NCI-H69 (cell line): ENCODE measurements around the gene IL31.

Source experiments
- DNase-seq: peaks from one replicate; lab custom pipeline; 2025; lab: John Stamatoyannopoulos, UW

Gene IL31

DNA sequence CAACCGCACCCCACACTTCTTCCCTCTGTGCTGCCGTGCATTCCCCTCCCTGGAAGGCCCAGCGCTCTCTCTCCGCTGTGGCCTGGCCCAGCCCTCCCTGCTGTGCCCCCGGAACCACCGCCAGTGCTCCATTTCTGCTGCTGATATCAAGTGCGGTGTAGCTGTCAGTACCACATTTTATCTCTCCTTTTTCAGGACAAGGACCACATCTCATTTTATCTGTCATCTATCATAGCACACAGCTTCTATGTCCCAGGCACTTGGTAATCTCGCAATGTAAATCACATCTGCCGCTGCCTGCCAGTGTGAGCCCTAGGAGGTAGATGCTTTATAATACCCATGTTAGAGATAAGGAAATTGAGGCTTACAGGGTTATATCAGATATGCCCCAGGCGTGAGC lies 18.3 kb downstream of the IL31 start:
- no peak for DNase-seq

GRCh38 chr12:122152754-122153153 lies 21.3 kb downstream of the IL31 start:
- DNase-seq = no peak

DNA sequence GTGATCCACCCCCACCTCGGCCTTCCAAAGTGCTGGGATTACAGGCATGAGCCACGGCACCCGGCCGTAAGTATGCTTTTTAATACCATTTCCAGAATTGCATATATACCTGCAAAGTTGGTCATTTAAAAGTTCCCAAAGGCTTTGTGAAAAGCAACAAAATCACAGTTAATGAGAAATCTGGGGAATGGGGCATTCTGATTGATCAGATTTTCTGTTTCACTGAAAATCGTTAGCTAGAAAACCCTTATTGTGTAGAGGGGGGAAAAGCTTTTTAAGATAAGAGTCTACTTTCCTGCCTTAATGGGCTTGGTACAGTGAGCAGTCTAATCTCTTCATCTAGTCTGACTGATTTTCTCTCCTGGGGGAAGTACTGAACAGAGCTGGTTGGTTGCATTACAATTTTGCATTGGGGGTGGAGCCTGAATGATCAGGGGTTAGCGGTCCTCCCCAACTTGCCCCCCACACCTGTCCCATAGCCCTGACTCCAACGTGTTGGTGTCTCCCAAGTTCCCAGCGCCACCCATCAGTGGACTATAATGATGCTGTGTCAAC lies 23.8 kb downstream of the IL31 start:
- no peak for DNase-seq

DNA sequence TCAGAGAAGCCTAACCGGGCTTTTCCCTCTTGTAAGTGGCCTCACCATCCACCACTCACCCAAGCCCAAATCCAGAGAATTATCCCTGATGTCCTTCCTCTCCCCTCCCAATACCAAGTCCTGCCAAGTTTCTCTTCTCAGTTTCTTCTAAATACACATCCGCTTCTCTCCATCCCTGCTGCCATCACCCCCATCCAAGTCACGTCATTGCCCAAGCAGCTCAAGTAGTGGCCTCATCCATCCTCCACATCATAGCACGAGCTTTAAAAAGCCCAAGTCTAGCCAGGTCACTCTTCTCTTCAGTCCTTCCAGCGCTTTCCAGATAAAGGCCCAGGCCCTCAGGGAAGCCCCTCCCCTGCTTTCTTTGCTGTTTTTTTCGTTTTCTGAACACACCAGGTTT lies 25.4 kb downstream of the IL31 start:
- no peak for DNase-seq

DNA sequence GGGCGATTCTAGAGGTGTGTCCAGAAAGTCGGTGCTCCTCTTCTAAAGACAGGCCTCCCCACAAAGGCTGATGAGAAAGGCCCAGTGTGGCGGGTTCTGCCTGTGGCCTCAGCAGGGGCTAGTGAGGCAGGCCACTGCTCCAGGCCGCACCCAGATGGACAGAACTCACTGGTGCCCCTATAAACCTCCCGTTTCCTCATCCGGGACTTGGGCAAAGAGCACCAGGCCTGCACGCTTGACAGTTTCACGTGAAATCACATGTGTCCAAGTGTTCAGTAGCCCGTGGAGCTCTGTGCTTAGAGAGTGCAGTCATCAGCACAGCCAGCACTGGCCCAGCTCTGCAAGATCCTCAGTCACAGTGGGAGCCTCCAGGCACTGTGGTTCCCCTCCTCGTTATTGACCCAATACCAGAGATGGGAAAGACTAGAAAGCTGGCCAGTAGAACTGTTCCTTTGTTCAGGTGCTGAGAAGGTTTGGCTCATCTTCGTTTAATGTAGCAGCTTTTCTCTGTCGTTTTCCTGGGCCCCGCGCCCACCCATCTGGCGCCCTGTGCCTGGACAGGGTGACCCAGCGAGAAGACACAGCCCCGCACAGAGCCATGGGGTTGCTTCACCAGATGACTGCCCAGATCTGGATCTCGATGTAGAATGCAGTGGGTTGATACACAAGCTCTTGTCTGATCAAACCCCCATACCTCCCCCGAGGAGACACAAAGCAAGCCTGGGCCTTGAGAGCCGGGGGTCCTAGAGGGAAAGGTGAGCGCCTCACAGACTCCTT lies 26.3 kb downstream of the IL31 start:
- no peak for DNase-seq

- no peak for DNase-seq
These were observed 28.3 kb downstream of the IL31 start for GRCh38 chr12:122145505-122146330.

GRCh38 chr12:122144885-122145284 lies 29.1 kb downstream of the IL31 start:
- no peak for DNase-seq

DNA sequence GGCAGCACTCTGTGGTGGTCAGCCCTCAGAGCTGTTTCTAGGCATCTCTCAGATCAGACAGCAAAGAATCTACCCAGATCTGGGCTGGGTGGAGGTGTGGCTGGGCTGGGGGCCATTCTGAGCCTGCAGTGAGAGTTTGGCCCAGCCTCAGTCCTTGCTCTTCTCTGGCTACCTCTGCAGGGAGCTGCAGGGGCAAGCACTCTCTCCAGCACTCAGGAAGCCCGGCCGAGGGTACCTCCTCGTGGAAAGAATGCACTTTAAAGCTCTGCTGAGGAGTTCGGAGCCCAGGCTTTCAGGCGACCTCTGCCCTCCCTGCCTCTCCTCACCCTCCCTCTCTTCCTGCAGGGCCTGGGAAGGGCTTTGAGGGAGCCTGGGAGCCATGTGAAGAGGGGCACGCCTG lies 31.2 kb downstream of the IL31 start:
- DNase-seq = no peak

GRCh38 chr12:122141911-122142725 lies 31.9 kb downstream of the IL31 start:
- no peak for DNase-seq

DNA sequence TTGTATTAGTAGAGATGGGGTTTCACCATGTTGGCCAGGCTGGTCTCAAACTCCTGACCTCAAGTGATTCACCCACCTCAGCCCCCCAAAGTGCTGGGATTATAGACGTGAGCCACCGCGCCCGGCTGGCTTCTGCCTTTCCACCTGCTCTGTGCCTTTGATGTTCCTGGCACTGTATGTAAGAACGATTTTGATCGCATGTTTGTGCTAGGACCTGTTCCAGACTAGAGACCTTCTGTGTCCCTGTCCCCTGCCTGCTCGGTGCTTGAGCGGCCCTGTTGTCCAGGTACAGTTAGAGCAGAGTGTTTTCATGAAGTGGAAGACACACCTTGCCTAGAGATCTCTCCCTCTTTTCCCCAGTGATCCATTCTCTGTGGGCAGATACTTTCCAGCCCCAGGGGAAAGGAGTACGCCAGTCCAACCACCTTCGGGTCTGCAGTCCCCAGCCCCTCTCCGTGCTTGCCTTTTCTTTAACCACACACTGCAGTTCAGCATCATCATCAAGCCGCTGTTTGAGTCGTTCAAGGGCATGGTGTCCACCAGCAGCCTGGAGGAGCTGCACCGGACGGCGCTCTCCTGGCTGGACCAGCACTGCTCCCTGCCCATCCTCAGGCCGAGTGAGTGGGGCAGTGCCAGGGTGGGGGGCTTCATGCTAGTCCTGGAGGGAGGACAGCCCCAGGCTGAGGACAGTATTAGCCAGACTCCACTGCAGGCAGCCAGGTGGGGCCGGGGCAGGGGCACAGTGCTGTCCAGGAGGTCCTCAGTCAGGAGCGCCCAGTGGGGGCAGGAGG lies 33.4 kb downstream of the IL31 start:
- DNase-seq = no peak

GRCh38 chr12:122139941-122140340 lies 34.1 kb downstream of the IL31 start:
- DNase-seq = no peak

- DNase-seq = no peak
These were observed 34.8 kb downstream of the IL31 start for GRCh38 chr12:122139266-122139665.

GRCh38 chr12:122138616-122139015 lies 35.4 kb downstream of the IL31 start:
- no peak for DNase-seq

- DNase-seq = no peak
These were observed 35.8 kb downstream of the IL31 start for GRCh38 chr12:122138181-122138580.

GRCh38 chr12:122137681-122138080 lies 36.3 kb downstream of the IL31 start:
- DNase-seq = peak; percentile 30

- no peak for DNase-seq
These were observed 36.8 kb downstream of the IL31 start for GRCh38 chr12:122137229-122137628.

DNA sequence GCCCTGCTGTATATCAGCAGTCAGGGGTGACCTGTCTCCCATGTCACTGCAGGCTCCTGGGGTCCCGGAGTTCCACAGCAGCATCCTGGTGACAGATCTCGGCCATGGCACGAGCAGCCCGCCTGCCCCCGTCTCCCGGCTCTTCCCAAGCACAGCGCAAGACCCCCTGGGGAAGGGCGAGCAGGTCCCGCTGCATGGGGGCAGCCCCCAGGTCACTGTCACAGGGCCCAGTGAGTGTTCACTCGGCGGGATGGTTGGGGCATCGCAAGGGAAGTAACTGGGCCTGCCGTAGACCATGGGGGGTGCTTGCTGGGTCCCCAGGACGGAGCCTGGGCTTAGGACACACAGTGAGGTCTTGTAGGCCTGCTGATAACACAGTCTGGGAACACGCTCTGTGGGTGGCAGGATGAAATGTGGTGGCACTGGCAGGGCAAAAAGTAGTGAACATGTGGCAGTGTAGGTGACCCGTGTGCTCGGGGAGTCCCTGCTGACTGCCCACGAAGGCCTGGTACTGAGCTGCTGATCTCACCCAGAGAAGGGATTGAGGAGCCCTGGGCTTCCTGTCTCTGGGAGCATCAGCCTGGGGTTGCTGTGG lies 38.5 kb downstream of the IL31 start:
- DNase-seq = no peak

DNA sequence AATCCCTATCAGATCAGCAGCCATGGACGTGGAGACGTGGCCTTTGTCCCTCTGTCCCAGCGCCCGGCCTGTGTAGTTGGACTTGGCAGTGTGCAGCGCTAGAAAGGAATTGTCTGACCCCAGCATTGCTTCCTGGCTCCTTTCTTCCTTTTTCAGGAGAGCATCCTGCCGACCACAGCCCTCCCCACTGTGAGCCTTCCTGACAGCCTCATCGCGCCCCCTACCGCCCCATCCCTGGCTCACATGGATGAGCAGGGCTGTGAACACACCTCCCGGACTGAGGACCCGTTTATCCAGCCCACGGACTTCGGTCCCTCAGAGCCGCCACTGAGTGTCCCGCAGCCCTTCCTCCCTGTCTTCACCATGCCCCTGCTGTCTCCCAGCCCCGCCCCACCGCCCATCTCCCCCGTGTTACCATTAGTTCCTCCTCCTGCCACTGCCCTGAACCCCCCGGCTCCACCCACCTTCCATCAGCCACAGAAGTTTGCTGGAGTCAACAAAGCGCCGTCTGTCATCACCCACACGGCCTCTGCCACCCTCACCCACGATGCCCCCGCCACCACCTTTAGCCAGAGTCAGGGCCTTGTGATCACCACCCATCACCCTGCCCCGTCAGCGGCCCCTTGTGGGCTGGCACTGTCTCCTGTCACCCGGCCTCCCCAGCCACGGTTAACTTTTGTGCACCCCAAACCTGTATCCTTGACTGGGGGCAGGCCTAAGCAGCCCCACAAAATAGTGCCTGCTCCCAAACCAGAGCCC lies 40.6 kb downstream of the IL31 start:
- no peak for DNase-seq

GRCh38 chr12:122130150-122130549 lies 43.9 kb downstream of the IL31 start:
- no peak for DNase-seq

- no peak for DNase-seq
These were observed 44.9 kb downstream of the IL31 start for GRCh38 chr12:122129131-122129530.
